HG02610 (cell line): ENCODE data around the gene BCR.
"Not testable (repeated sequence)": the region's sequence is repeated elsewhere in the genome, so short reads cannot be mapped to it uniquely, and the experiment has no call there.

Experiments used
- ATAC-seq: cut with Tn5 transposase; IDR thresholded peaks from one replicate; pipeline ENCODE4 v1.9.1; 2021; ENCODE audit warnings: mild to moderate bottlenecking, moderate library complexity; ENCODE audit not compliant: unreplicated experiment

Gene BCR

GRCh38 chr22:23285734-23286133, 105.4 kb downstream of the BCR start:
- no peak for ATAC-seq

- no peak for ATAC-seq
Measured at GRCh38 chr22:23286296-23286695, 106.0 kb downstream of the BCR start.

DNA sequence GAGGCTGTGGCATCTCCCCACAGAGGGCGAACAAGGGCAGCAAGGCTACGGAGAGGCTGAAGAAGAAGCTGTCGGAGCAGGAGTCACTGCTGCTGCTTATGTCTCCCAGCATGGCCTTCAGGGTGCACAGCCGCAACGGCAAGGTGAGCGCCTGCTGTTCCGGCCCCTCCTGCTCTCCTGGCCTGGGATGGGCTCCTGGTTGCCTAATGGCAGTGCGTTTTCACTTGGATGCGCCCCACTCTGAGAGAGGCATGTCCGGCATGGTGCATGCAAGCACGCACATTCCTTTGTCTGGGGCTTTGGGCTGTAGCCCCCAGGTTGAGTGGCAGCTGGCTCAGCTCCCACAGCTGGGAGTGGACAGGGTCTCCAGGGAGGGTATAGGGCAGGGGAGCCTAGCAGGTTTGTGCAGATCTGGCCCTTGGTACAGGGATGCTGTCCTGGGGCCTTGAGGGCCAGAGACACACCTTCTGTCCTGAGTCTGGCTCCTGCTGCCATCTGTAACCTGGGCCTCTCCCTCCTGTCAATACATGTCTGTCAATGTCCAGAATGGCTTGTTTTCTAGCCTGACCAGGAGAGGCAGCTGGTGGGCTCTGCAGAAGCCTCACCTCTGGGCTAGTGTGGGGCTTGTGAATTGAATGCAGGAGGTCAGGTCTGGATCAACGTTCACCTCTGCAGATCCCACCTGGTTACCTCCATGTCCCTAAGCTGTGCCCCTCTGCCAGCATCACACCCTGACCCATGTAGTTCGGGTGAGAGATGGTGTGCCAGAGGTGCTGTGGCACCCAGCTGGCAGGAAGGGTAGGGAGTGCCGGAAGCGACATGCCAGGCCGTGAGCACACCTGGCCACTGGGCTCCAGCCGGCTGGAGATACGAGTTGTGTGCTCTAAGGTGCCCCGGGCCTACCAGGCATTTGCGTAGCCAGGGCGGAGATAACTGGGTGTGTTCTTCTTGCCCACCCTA, 107.1 kb downstream of the BCR start:
- ATAC-seq = no peak

DNA sequence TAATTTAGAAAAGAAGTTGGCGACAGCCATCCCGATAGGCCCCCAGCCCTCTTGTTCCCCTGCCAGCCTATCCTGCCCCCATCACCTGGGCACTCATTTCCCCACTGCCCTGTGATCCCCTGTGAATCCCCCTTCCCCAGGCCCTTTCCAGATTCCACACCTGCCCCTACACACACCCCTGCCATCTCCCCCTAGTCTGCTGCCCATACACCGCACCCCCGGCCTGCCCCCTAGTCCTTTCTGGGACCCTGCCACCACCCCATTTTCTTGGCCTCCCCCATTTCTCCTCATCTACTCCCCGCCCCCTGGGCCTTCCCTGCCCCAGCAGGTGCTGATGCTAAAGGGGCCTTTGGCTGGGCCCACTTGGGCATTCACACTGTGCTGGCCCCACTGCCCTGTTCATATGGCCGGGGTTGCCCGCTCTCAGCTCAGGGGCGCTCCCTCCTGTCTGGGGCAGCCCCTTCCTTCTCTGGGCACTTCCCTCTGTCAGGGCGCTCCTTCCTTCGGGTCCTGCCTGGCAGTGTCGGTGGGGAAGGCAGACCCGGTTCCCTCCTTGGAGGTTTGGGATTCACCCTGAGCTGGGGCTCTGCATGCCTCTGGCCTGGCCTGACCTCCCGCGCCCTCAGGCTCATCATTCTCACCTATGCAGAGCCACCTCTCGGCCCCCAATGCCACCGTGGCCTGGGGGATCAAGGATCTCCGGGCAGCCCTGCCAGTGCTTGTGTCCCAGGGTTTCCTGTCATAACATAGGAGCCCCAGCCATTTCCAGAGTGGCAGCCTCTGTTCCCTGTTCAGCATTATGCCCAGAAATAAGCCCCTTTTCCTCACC, 108.2 kb downstream of the BCR start:
- no peak for ATAC-seq

- ATAC-seq = no peak
Measured at GRCh38 chr22:23289130-23289503, 108.8 kb downstream of the BCR start.

DNA sequence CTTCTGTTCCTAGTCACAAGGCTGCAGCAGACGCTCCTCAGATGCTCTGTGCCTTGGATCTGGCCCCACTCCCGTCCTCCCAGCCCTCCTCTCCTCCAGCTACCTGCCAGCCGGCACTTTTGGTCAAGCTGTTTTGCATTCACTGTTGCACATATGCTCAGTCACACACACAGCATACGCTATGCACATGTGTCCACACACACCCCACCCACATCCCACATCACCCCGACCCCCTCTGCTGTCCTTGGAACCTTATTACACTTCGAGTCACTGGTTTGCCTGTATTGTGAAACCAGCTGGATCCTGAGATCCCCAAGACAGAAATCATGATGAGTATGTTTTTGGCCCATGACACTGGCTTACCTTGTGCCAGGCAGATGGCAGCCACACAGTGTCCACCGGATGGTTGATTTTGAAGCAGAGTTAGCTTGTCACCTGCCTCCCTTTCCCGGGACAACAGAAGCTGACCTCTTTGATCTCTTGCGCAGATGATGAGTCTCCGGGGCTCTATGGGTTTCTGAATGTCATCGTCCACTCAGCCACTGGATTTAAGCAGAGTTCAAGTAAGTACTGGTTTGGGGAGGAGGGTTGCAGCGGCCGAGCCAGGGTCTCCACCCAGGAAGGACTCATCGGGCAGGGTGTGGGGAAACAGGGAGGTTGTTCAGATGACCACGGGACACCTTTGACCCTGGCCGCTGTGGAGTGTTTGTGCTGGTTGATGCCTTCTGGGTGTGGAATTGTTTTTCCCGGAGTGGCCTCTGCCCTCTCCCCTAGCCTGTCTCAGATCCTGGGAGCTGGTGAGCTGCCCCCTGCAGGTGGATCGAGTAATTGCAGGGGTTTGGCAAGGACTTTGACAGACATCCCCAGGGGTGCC, 109.8 kb downstream of the BCR start:
- no peak for ATAC-seq

- no peak for ATAC-seq
Measured at GRCh38 chr22:23291806-23292452, 111.6 kb downstream of the BCR start.

GRCh38 chr22:23292453-23293350, 112.4 kb downstream of the BCR start:
- no peak for ATAC-seq

DNA sequence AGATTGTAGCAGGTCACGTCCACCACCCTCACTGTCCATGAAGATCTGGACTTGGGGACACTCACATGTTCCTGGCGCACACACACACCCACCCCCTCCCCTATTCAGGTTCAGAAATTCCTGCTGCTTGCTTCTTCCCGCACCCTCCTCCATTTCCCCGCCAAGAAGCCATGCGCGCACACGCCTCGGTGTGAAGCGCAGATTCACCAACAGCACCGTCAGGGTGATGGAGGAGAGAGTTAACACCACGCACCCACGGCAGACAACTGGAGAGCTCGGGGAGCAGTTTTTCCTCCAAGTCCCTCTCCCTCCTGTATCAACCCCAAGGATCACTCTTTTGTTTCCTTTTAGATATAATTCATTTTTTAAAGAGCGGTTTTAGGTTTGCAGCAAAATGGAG, 113.4 kb downstream of the BCR start:
- ATAC-seq = no peak

GRCh38 chr22:23294221-23294620, 113.9 kb downstream of the BCR start:
- ATAC-seq = no peak

GRCh38 chr22:23300476-23300875, 120.2 kb downstream of the BCR start:
- no peak for ATAC-seq

GRCh38 chr22:23301591-23301990, 121.3 kb downstream of the BCR start:
- ATAC-seq = no peak

- ATAC-seq = no peak
Measured at GRCh38 chr22:23302171-23303002, 122.1 kb downstream of the BCR start.

DNA sequence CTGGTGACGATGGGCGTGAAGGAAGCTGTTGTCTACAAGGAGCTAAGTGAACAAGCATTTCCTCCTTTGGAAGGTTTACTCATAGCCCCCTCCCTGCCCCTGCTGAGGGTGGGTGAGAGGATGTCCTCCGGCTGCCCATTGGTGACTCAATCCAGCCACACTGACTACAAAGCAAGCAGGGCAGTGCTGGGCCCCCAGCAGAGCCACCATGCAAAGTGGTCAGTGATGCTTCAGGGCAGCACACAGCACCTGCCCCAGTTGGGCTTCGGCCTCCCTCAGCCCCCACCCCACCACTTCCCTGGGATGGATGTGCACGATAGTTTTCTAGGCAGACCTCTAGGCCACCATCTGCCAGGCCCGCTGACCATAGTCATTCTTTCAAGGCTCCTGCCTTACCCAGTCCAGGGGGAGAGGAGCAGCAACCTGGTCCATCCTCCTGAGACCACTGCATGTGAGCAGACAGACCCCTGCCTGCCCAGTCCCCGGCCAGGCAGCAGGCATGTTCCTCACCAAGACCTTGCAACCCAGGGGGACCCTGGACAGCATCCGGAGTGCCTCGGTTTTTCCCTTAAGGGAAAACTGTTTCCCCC, 125.1 kb downstream of the BCR start:
- no peak for ATAC-seq

DNA sequence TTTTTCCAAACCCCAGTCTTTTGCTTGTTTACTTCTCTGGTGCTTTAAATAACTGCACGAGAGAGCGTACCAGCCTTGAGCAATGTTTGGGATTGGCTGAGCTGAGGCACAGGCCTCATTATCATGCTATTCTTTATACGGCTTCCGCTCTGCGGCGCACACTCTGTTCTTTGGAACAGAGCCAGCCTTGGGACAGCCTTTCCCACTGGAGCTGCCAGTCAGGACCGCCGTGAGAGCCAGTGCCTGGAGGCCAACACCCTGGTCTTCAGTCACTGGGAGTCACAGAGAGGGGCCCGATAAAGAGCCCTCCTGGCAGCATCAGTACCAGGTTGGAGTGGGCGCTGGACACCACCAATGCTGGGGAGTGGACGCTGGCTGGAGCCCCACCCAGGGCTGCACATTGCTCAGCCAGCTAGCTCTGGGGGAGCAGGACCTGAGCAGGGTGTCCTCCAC, 125.6 kb downstream of the BCR start:
- ATAC-seq = no peak

- ATAC-seq = no peak
Measured at GRCh38 chr22:23306438-23306921, 126.2 kb downstream of the BCR start.

GRCh38 chr22:23306926-23307325, 126.6 kb downstream of the BCR start:
- no peak for ATAC-seq

- ATAC-seq = not testable (repeated sequence)
Measured at GRCh38 chr22:23307511-23307910, 127.2 kb downstream of the BCR start.
